K562 (cell line): ENCODE data around the gene DNAH10.

ENCODE experiments used
- BDP1 ChIP-seq: IDR thresholded peaks from 3 replicates; pipeline ENCODE4 v1.6.1; 2011; ENCODE audit not compliant: insufficient read length, insufficient read depth
- FOSL1 ChIP-seq: fragments of 200-800 bp; sonication (Bioruptor generic); conservative IDR thresholded peaks from 2 replicates; pipeline ENCODE4 v1.6.1; 2016; ENCODE audit warnings: missing genetic modification characterization, missing compliant biosample characterization
- TCFL5 ChIP-seq: fragments of 250-450 bp; sonication (Bioruptor Pico); conservative IDR thresholded peaks from 2 replicates; pipeline ENCODE4 v1.6.1; 2021; ENCODE audit warnings: mild to moderate bottlenecking, moderate library complexity, matching md5 sums
- ZNF644 ChIP-seq: fragments of 200-800 bp; sonication (Bioruptor generic); IDR thresholded peaks from 2 replicates; pipeline ENCODE4 v1.6.1; 2016; ENCODE audit warnings: low read depth, missing genetic modification characterization, missing compliant biosample characterization

DNA sequence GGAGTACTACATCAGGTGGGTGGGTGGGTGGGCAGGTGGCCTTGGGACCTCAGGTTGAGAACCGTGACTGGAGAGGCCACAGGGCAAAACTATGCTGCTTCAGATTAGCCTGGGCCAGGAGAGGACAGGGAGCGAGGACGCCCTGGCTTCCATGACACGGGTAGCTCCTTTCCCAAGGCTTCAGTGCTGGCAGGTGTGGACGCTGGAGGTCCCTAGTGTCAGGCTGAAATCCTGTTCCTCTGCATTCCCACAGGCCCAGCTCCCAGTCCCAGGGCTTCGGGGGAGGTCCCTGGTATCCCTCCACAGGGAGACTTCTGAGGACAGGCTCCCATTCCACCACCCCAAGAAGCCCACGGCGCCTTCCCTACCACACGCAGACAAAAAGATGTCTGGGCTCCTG lies 178.9 kb downstream of the DNAH10 start:
- TF ChIP-seq FOSL1 = no peak
- no peak for TF ChIP-seq BDP1
- TF ChIP-seq ZNF644 (tag) = no peak
- TF ChIP-seq TCFL5 (CRISPR knock-in tag) = no peak
